Epithelial cell of esophagus (primary cell): ENCODE results near the gene SKOR2.
"Not testable (repeated sequence)": the region's sequence is repeated elsewhere in the genome, so short reads cannot be mapped to it uniquely, and the experiment has no call there.

Source experiments
- DNase-seq: peaks from one replicate; pipeline ENCODE4 v3.0.0; 2010; ENCODE audit warnings: low read depth
- H3K4me3 ChIP-seq: 2 replicates; pipeline ENCODE4 v1.5.1; 2011; ENCODE audit warnings: mild to moderate bottlenecking, low read length, control low read depth
- TF ChIP-seq, protein P1 (sequence below): IDR thresholded peaks from 2 replicates; pipeline ENCODE4 v1.5.1; 2011; ENCODE audit warnings: low read depth, mild to moderate bottlenecking, low read length, control low read depth, inconsistent platforms; ENCODE audit not compliant: insufficient read depth; ENCODE audit errors: missing control alignments

Gene SKOR2

DNA sequence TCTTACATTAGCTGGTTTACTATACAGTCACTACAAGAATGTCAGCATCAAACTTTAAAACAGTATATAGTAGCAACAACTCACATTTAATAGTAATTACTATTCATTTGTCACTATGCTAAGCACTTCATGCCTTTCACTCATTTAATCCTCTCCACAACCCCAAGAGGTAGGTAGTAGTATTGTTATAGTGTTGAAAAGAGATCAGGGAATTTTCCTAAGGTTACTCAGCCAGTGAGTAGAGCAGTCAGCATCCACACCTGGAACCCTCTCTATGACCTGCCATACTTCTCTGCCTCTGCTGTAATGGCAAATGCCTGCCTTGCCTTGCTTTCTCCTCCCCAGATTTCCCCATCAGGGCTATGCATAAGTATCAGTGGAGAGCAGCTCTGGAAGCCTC, 24.8 kb downstream of the SKOR2 start:
- TF ChIP-seq, protein P1, sequence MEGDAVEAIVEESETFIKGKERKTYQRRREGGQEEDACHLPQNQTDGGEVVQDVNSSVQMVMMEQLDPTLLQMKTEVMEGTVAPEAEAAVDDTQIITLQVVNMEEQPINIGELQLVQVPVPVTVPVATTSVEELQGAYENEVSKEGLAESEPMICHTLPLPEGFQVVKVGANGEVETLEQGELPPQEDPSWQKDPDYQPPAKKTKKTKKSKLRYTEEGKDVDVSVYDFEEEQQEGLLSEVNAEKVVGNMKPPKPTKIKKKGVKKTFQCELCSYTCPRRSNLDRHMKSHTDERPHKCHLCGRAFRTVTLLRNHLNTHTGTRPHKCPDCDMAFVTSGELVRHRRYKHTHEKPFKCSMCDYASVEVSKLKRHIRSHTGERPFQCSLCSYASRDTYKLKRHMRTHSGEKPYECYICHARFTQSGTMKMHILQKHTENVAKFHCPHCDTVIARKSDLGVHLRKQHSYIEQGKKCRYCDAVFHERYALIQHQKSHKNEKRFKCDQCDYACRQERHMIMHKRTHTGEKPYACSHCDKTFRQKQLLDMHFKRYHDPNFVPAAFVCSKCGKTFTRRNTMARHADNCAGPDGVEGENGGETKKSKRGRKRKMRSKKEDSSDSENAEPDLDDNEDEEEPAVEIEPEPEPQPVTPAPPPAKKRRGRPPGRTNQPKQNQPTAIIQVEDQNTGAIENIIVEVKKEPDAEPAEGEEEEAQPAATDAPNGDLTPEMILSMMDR: no peak
- no peak overlapping the region for H3K4me3 ChIP-seq
- no peak for DNase-seq

DNA sequence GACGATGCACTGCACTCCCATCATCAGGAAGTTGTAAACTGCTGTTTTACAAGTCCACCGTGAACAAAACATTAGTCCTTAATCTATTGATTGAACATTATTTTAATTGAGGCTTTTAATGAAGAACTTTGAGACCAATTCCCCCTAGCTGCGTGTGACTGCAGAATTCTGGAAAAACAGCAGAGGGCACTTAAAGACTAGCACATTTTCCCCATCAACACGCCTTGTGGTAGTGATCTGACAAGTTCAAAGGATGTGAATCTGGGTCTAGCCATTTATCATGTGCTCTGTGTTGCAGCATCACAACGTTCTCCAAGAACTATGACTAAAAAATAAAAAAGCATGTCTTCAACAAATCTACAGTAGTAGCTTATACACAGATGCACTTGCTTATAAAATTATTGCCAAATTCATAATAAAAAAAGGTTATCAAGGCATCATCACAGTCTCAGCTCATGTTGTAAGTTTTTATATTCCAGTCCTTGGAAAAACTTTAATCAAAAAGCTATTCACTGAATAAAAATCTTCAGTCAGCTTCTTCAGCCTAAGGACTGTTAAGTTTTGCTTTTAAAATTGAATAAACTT, 35.8 kb downstream of the SKOR2 start:
- TF ChIP-seq, protein P1: peak; percentile 76
- no peak overlapping the region for H3K4me3 ChIP-seq
- peak; percentile 71 for DNase-seq

DNA sequence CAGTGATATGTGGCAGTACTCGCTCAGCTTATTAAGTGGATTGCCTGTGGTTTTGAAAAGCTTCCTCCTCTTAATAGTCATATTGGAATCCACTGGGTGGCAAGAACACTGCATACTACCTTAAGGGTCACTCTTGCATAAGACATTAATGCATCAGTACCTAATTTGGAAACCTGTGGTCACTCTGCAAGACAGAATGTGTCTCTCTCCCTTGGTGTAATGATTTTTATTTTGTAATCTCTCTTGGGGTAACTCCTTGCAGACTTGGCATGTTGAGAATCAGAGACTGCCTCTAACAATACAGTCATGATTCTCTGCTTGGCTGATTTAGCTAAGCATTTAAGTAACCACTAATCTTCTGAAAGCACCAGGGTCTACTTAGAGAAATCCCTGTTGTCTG, 42.3 kb downstream of the SKOR2 start:
- no peak for DNase-seq
- TF ChIP-seq, protein P1: no peak
- H3K4me3 ChIP-seq: no peak overlapping the region

DNA sequence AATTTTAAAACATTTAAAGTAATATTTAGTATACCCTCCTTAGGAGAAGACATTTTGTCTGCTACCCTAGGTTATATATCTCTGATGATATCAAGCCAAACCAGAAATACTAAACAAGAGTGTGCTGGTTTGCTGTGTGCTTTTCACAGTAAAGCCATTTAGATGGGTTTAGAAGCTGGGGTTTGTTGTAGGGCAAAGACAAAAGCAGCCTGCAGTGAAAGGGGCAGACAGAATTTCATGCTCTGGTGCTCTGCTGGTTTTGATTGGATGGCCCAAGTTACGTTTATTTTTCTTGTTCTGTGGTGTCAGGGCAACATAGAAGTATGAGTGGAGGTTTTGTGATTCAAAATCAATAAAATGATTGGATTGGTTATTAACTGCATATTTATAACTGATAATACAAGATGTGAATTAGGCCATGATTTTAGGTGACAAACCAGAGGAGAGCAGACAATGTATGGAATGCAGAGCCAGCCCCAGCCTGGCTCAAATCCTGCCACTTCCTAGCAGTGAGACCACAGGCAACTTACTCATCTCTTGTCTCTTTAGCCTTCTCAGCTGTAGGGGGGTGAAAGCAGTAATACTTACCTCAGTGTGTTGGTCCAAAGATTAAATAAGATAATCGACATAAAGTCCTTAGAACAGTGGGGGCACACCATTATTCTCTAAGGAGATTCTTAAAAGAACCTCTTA, 44.4 kb downstream of the SKOR2 start:
- no peak for DNase-seq
- H3K4me3 ChIP-seq: no peak overlapping the region
- TF ChIP-seq, protein P1: no peak

DNA sequence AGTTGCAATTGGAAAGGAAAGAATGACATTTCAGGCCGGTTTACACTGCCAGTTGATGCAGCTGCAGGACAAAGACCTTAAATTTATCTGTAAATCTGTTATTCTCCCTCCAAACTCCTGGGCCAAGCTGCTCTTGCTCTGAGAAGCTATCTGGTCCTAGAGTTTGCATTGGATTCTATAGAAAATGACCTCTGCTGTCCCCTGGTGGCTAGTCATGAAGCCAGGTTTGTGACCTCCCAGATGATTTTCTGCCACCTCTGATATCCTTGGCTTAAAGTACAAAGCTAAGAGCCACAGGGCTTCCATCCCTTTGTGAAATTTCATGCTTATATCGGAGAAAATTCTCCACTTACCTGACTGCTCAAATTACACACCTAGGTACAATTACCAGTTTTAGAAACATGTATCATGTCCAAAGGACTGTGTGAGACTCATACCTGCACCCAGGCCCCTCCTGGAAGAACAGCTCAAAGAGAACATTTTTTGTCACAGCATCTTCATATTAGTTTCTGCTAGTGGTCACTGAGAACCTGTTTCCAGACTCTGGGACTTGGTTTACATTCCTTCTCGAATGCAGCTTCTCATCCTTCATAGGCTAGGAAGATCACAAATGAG, 46.4 kb downstream of the SKOR2 start:
- TF ChIP-seq, protein P1: peak; percentile 84
- H3K4me3 ChIP-seq: no peak overlapping the region
- DNase-seq: peak; percentile 50

DNA sequence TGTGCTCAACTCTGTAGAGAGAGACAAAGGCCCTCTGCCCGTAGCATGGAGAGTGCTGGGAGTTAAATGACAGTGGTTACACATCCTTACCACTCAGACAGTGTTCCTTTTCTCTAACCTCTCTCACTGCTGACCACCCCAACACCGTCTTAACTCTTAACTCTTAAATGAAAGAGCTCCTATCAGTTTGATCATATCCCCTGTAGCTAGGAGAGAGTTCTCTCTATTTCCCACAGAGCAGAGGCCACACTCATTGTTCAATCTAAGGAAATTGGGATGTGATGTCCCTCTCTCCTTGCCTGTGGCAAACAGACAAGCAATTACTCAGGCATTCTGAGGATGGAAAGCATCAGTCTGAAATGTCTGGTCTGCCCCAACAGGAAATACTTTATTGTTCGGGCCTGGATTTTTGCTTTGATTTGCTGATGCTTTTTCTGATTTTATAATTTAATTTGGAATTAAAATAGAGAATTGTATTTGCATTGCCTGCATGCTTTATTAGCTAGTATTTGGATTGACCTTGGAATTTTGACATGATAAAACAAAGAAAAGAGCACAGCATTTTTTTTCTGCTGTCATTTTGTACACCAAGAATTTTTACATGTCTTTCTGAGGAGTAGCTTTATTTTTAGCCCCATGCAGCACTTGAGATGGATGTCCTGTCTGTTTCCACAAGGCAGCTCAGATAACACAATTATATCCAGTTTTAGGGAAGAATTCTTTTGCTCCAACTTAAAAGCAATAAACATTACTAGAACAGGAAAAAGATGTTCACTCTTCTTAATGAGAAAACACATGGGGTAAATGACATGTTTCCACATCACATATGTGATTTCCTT, 47.6 kb downstream of the SKOR2 start:
- TF ChIP-seq, protein P1: no peak
- no peak for DNase-seq
- H3K4me3 ChIP-seq: no peak overlapping the region

DNA sequence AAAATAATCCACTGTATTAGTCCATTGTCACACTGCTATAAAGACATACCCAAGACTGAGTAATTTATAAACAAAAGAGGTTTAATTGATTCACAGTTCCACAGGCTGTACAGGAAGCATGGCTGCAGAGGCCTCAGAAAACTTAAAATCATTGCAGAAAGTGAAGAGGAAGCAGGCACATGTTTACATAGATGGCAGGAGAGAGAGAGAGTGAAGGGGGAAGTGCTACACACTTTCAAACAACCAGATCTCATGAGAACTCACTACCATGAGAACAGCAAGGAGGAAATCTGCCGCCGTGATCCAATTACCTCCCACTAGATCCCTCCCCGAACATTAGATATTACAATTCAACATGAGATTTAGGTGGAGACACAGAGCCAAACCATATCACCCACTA, 55.5 kb downstream of the SKOR2 start:
- DNase-seq, H3K4me3 ChIP-seq: not testable (repeated sequence)
